Left forelimb (tissue), 1 donor: ENCODE results near the gene SHD.
"Not testable (repeated sequence)": the region's sequence is repeated elsewhere in the genome, so short reads cannot be mapped to it uniquely, and the experiment has no call there.

Source experiments
- DNase-seq: peaks from one replicate; pipeline ENCODE4 v3.0.0-alpha.2; 2018; ENCODE audit warnings: low spot score

Gene SHD

GRCh38 chr19:4267101-4267900, 11.8 kb upstream of the SHD start:
- DNase-seq = no peak

DNA sequence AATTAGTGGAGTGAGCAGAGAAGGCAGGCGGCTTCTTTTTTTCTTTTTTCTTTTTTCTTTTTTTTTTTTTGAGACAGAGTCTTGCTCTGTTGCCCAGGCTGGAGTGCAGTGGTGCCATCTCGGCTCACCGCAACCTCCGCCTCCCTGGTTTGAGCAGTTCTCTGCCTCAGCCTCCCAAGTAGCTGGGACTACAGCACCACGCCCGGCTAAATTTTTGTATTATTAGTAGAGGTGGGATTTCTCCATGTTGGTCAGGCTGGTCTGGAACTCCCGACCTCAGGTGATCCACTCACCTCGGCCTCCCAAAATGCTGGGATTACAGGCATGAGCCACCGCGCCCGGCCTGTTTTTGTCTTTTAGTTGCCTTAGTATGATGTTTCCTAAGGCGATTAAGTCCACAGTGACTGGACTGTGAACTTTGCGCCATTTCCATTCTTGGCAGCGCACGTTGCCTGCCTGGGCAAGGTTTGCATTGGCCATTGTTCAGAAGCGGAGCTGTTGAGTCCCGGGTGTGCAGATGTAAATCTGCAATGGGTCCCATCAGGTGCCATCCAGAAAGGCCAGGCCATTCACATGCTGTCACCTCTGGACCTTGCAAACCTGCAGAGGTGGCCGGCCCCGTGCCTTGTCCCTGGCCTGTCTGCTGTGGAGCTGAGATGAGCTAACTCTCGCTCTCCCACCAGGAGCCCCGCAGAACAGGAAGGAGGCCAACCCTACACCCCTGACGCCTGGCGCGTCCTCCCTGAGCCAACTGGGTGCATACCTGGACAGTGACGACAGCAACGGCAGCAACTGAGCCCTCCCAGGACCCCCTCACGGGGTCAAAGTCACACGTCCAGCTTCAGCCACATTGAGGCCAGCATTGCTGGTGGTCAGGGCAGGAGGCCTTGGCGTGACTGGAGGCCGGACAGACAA, 10.9 kb upstream of the SHD start:
- no peak for DNase-seq

GRCh38 chr19:4268816-4269430, 10.1 kb upstream of the SHD start:
- DNase-seq = no peak

- no peak for DNase-seq
Observed at GRCh38 chr19:4272894-4273293, 6.2 kb upstream of the SHD start.

- DNase-seq = not testable (repeated sequence)
Observed at GRCh38 chr19:4274321-4274686, 4.8 kb upstream of the SHD start.

DNA sequence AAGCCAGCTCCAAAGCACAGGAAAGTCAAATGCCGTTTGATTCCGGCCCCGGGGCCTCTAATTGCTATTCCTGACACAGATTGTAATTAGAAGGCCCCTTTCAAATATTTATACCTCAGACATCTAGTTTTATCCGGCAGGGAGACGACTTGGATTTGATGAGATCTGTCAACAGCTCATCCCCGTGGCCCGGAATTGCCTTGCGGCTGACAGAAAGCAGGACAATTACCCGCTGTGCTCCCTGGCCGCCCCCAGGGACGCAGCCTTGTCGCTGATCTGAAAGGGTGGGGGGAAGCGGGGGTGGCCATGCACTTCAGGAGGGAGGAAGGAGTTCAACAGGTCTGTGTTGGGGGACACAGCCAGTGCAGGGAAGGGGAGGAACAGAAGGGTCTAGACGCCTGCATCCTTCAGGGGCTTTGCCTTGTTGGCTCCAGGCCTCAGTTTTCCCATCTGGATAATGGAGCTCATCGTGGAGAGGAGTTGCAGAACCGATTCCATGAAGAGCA, 1.8 kb upstream of the SHD start:
- no peak for DNase-seq

- DNase-seq = no peak
Observed at GRCh38 chr19:4278010-4278409, 1.1 kb upstream of the SHD start.

GRCh38 chr19:4279267-4279529, 132 bp downstream of the SHD start:
- no peak for DNase-seq

DNA sequence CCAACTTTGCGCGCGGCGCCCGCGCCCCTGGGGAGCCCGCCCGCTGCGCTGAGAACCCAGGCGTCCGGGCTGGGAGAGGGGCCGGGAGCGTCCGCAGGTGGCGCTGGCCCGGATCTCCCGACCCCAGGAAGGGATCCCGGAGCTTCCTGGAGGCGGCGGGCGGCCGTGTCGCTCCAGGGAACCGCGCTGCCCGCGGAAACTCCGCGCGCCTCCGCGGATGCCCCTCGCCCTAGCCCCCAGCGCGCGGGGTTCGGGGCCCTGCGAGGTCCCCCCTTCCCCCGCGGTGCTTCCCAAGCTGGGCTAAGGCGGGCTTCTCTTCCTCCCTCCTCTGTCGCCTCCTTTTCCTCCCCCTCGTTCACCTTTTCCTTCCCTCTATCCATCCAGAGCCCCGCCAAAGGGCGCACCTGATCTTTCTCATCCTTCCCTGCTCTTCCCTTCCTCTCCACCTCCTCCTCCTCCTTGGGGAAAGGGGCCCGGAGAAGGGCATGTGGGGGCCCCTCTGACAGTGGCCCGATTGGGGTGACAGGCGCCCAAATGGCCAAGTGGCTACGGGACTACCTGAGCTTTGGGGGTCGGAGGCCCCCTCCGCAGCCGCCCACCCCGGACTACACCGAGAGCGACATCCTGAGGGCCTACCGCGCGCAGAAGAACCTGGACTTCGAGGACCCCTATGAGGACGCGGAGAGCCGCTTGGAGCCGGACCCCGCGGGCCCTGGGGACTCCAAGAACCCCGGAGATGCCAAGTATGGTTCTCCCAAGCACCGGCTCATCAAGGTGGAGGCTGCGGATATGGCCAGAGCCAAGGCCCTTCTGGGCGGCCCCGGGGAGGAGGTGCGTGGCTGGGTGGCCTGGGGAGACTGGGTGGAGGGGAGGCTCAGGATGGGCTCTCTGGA, 710 bp downstream of the SHD start:
- no peak for DNase-seq

DNA sequence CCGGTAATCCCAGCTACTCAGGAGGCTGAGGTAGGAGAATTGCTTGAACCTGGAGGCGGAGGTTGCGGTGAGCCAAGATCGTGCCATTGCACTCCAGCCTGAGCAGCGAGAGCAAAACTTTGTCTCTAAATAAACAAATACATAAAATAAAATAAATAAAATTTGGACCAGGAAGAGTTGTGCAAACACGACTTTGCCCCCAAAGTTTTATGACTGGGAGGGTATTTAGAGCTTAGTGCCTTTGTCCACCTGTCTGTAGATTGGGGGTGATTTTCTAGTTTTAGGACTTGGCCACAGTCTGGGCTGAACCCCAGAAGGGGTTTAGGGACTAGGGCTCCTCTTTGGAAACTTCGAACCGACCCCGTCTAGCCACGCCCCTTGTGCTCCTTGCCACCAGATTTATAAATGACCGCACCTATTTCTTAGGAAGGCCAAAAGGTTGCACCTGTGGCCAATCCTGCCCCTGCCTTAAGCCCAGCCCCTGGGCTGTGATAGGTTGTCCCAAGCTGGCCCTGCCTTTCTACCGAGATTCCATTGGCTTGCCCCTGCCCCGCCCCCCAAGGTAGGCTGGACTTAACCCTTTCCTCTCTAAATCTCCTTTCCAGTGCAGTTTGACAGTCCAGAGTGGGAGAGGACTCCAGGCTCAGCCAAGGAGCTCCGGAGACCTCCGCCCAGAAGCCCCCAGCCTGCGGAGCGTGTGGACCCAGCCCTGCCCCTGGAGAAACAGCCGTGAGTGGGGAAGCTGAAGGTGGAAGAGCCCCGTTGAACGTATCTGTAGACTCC, 5.3 kb downstream of the SHD start:
- no peak for DNase-seq

GRCh38 chr19:4284974-4285373, 5.9 kb downstream of the SHD start:
- no peak for DNase-seq

DNA sequence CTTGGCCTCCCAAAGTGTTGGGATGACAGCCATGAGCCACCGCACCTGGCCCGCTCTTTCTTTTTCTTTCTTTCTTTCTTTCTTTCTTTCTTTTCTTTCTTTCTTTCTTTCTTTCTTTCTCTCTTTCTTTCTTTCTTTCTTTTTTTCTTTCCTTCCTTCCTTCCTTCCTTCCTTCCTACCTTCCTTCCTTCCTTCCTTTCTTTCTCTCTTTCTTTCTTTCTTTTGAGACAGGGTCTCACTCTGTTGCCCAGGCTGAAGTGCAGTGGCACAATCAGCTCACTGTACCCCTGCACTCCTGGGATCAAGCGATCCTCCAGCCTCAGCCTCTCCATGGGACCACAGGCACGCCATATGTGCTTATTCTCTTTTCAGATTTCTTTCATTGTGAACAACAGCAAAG, 7.1 kb downstream of the SHD start:
- not testable (repeated sequence) for DNase-seq

DNA sequence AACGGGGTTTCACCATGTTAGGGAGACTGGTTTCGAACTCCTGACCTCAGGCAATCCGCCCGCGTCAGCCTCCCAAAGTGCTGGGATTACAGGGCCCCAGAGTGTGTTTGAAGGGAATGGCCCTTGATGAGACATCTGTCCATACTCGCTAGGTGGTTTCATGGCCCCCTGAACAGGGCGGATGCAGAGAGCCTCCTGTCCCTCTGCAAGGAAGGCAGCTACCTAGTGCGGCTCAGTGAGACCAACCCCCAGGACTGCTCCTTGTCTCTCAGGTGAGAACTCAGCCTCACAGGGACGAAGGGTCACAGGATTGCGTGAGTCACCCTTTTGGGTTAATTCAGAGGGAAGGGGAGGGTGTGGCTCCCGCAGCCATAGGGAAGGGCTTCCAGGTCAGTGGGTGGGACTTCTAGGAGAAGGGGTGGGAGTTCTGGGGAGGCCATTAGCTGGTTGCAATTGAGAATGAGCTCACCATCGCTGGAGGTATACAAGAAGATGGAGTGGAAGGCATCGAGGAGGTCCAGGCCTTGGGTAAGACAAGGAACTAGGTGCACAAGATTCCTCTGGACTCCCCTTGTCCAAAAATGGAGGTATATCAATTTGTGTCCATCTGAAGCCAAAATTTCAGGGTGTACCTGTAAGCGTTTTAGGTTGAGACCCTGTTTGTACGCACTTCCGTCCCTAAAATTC, 9.2 kb downstream of the SHD start:
- DNase-seq = no peak

- DNase-seq = no peak
Observed at GRCh38 chr19:4291184-4291732, 12.2 kb downstream of the SHD start.

GRCh38 chr19:4292515-4292914, 13.4 kb downstream of the SHD start:
- no peak for DNase-seq

DNA sequence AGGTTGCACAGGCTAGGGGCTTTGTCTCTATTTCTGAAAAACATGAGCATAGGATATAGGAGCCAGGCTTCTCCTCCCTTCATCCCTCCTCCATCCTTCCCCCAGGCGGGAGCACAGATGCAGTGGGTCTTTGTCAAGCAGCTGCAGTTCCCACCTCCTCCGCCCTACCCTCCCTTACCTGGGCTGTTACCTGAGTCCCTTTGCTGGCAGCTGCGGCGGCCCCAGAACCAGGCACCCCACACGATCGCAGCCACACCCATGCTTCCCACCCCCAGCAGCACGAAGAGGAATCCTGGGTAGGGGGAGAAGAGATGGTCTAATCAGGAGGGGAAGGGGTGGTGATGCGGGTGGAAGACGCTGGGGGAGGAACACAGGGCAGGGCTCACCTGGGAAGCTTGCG, 15.3 kb downstream of the SHD start:
- no peak for DNase-seq

DNA sequence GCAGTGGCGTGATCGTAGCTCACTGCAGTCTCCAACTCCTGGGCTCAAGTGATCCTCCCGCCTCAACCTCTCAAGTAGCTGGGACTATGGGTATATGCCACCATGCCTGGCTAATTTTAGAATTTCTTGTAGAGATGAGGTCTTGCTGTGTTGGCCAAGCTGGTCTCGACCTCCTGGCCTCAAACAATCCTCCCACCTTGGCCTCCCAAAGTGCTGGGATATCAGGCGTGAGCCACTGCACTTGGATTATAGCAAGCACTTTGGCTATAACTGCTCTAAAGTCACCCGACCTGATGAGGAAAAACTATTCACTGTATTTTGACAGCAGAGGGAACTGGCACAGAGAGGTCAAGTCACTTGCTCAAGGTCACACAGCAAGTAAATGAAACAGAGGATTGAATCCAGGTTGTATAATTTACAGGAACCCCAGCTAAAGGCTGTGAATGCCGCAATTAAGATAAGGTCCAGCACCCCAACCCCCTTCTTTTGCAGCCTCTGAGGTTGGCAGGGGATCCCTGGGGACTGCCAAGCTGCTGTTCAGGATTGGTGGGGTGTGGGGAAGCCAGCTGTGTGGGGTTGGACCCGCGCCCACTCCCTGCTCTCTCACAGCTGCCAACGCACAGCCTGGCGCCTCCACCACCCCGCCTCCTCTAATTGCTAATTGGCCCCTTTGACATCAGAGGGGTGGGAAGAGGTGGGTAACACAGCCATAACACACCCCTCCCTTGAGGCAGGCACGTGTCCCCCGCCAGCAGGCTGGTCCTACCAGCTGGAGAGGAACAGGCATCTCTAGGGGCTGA, 17.1 kb downstream of the SHD start:
- no peak for DNase-seq

DNA sequence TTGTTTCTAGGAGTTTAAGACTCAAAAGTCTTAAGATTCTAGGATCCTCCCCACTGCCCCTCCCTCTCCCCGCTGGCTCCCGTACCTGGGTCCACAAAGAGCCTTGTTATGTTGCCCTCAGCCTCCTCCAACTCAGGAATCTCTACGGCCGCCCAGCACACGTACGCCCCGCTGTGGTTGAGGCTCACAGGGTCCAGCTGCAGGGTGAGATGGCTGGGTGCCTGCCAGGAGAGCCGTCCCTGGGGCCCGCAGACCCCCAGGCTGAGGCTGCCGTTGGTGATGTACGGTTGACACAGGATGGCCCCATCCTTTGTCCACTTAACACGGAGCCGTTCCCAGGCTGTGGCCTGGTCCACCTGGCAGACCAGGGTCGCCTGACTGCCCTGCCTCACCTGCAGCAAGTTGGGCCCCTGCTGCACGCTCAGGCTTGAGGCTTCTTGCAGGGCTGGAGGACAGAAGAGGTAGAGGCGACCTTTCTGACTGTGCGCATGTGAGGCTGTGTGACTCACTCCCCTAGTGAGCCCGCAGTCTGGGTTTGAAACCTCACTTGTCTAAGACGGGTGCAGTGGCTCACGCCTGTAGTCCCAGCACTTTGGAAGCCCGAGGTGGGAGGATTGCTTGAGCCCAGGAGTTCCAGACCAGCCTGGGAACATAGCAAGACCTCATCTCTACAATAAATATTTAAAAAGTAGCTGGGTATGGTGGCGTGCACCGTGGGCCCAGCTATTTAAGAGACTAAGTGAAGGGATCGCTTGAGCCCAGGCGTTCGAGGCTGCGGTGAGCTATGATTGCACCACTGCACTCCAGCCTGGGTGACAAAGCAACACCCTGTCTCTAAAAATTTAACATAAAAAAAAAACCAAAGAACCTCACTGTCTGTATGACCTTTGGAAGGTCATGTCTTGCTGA, 19.1 kb downstream of the SHD start:
- no peak for DNase-seq
